ENCODE data around the gene KIF1A.

Gene KIF1A

GRCh38 chr2:240777456-240778212 is 42.4 kb downstream of the KIF1A start:
- CTCF ChIA-PET, result interaction anchor here (0.7 kb wide), 1 partner anchor 211 kb away, joined by 3 read pairs; no protein-coding TSS in a partner anchor
- POLR2A ChIA-PET (ENCODE audit: low non-redundant PET), result no interaction called here
- H3K27ac ChIP-seq, result no peak overlapping the region
- no peak for DNase-seq (ENCODE audit: low spot score)
- no peak for TF ChIP-seq CTCF (conservative IDR thresholded peaks at IDR 0.05; ENCODE audit: low read depth)

GRCh38 chr2:240775905-240776304 is 44.1 kb downstream of the KIF1A start:
- no peak for DNase-seq (ENCODE audit: low spot score)
- no peak overlapping the region for H3K27ac ChIP-seq
- CTCF ChIA-PET, result interaction anchor here (1.1 kb wide), 1 partner anchor 64 kb away, joined by 4 read pairs; no protein-coding TSS in a partner anchor
- TF ChIP-seq CTCF (conservative IDR thresholded peaks at IDR 0.05; ENCODE audit: low read depth), result no peak
- POLR2A ChIA-PET (ENCODE audit: low non-redundant PET), result no interaction called here

DNA sequence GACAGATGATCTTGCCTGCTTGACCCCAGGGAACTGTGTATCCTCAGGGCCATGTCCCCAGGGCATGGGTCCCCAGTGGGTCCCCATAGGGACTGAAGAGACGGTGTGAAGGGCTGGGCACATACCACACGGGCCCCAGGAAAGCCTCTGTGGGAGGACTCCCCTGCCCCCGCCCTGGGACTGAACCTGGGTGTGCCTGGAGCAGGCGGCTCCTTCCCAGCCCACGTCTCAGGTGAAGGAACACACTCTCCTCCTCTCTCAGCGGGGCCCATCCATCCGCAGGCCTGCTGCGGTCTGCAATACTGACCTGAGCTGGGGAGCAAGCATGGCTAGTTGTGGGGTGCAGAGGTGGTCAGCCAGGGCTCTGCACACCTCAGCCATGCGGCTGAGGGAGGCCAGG is 45.2 kb downstream of the KIF1A start:
- ChIA-PET POLR2A (ENCODE audit: low non-redundant PET) (no interaction called here), CTCF (no interaction called here)
- no peak for TF ChIP-seq CTCF (conservative IDR thresholded peaks at IDR 0.05; ENCODE audit: low read depth)
- no peak for DNase-seq (ENCODE audit: low spot score)
- H3K27ac ChIP-seq, result no peak overlapping the region

DNA sequence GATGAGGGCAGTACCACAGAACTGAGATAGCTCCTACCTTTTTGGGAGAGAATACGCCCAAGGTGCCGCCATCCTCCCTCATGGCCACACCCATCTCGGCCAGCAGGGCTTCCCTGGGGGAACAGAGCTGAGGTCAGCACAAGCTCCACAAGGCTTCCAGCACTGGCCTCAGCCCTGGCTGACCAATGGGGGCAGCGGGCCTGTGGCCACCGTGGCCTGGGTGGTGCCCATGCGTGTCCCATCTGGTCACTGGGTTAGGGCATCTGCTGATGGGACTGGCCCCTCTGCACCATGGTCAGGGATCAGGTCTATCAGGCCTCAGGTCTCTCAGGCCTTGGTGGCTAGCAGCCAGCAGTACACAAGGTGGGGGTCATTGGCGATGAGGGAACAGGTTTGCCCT is 50.9 kb downstream of the KIF1A start:
- TF ChIP-seq CTCF (conservative IDR thresholded peaks at IDR 0.05; ENCODE audit: low read depth), result no peak
- ChIA-PET CTCF (no interaction called here), POLR2A (ENCODE audit: low non-redundant PET) (no interaction called here)
- H3K27ac ChIP-seq, result no peak overlapping the region
- no peak for DNase-seq (ENCODE audit: low spot score)

- no peak for DNase-seq (ENCODE audit: low spot score)
- no peak overlapping the region for H3K27ac ChIP-seq
- CTCF ChIA-PET, result no interaction called here
- no peak for TF ChIP-seq CTCF (conservative IDR thresholded peaks at IDR 0.05; ENCODE audit: low read depth)
- POLR2A ChIA-PET (ENCODE audit: low non-redundant PET), result no interaction called here
Measured at GRCh38 chr2:240768216-240768615, 51.8 kb downstream of the KIF1A start.

- no peak overlapping the region for H3K27ac ChIP-seq
- POLR2A ChIA-PET (ENCODE audit: low non-redundant PET), result no interaction called here
- DNase-seq (ENCODE audit: low spot score), result no peak
- CTCF ChIA-PET, result no interaction called here
- TF ChIP-seq CTCF (conservative IDR thresholded peaks at IDR 0.05; ENCODE audit: low read depth), result no peak
Measured at GRCh38 chr2:240767341-240767740, 52.7 kb downstream of the KIF1A start.
